Activated naive CD8-positive, alpha-beta T cell treated with anti-CD3 and anti-CD28 coated beads, Interleukin-2, amount 10 ng/mL, durations not matched to agents 7 days and 5 days (primary cell): ENCODE measurements around the gene KCNQ4. TPM values are rescaled to one million over a fixed set of nuclear protein-coding genes. Genes with fewer than 3 reads are reported as not detected.

Experiments
- ATAC-seq: fragments of 150-1000 bp; cut with Tn5 transposase; one replicate; pipeline ENCODE4 v1.10.0; 2021; ENCODE audit warnings: low read depth, moderate library complexity
- POLR2A ChIA-PET: fragments of 350-600 bp; sonication (Branson Sonifier 250); formaldehyde crosslinking; loops from one replicate; lab custom pipeline; 2021; ENCODE audit warnings: antibody characterized with exemption; lab: Charles Lee
- DNase-seq: peaks from one replicate; pipeline ENCODE4 v3.0.0; 2021
- H3K27ac Mint-ChIP-seq: one replicate; pipeline ENCODE4 v1.8.0; 2022; ENCODE audit warnings: mild to moderate bottlenecking, mixed read lengths
- H3K27me3 Mint-ChIP-seq: one replicate; pipeline ENCODE4 v1.8.0; 2022; ENCODE audit warnings: mild to moderate bottlenecking, moderate library complexity, mixed read lengths
- H3K36me3 Mint-ChIP-seq: one replicate; pipeline ENCODE4 v1.8.0; 2021; ENCODE audit warnings: mild to moderate bottlenecking, mixed read lengths
- H3K4me1 Mint-ChIP-seq: one replicate; pipeline ENCODE4 v1.8.0; 2021; ENCODE audit warnings: mixed read lengths
- H3K4me3 Mint-ChIP-seq: one replicate; pipeline ENCODE4 v1.8.0; 2022; ENCODE audit warnings: mild to moderate bottlenecking, moderate library complexity, mixed read lengths
- H3K9me3 Mint-ChIP-seq: one replicate; pipeline ENCODE4 v1.8.0; 2021; ENCODE audit warnings: mixed read lengths
- total RNA-seq, 2 experiments: library from RNA; stranded (reverse); gene quantifications; one replicate each; pipeline ENCODE4 v1.2.3, GENCODE V29; 2021

KCNQ4 gene
- total RNA-seq, 2 experiments from 2014 or later = 1.2 to 1.5 TPM

- DNase-seq (no peak), ATAC-seq (no peak)
- no peak overlapping the region for H3K4me3 Mint-ChIP-seq
- no peak overlapping the region for H3K27ac Mint-ChIP-seq
- H3K36me3 Mint-ChIP-seq = no peaks in the 10 kb centered on the region
- H3K27me3 Mint-ChIP-seq = peaks cover 1% of the 10 kb centered on the region
- POLR2A ChIA-PET = interaction anchor here (1.0 kb wide), 1 partner anchor 11 kb away, joined by 5 read pairs; no protein-coding TSS in a partner anchor
- no peaks in the 10 kb centered on the region for H3K9me3 Mint-ChIP-seq
- peaks cover 12% of the 10 kb centered on the region for H3K4me1 Mint-ChIP-seq
Measured at GRCh38 chr1:40808444-40808843, 24.9 kb downstream of the KCNQ4 start.

GRCh38 chr1:40808909-40809308 lies 25.3 kb downstream of the KCNQ4 start:
- DNase-seq (no peak), ATAC-seq (no peak)
- no peaks in the 10 kb centered on the region for H3K9me3 Mint-ChIP-seq
- peaks cover 1% of the 10 kb centered on the region for H3K27me3 Mint-ChIP-seq
- POLR2A ChIA-PET = interaction anchor here (0.7 to 1.0 kb wide), 4 partner anchors 12 to 140 kb away, joined by 3 to 5 read pairs (median 4); no protein-coding TSS in a partner anchor
- H3K4me1 Mint-ChIP-seq = peaks cover 12% of the 10 kb centered on the region
- peak overlapping the region; percentile 53 for H3K27ac Mint-ChIP-seq
- no peak overlapping the region for H3K4me3 Mint-ChIP-seq
- no peaks in the 10 kb centered on the region for H3K36me3 Mint-ChIP-seq

GRCh38 chr1:40810927-40811326 lies 27.3 kb downstream of the KCNQ4 start:
- Mint-ChIP-seq H3K9me3 (no peaks in the 10 kb centered on the region), H3K27me3 (no peaks in the 10 kb centered on the region), H3K4me1 (peaks cover 12% of the 10 kb centered on the region), H3K27ac (no peak overlapping the region), H3K4me3 (no peak overlapping the region), H3K36me3 (no peaks in the 10 kb centered on the region)
- ATAC-seq (no peak), DNase-seq (no peak)
- POLR2A ChIA-PET = interaction anchor here (0.8 kb wide), 1 partner anchor 15 kb away, joined by 3 read pairs; no protein-coding TSS in a partner anchor

- no peak overlapping the region for H3K4me3 Mint-ChIP-seq
- no peaks in the 10 kb centered on the region for H3K27me3 Mint-ChIP-seq
- H3K4me1 Mint-ChIP-seq = peaks cover 5% of the 10 kb centered on the region
- H3K9me3 Mint-ChIP-seq = no peaks in the 10 kb centered on the region
- no peak overlapping the region for H3K27ac Mint-ChIP-seq
- ATAC-seq = no peak
- no peaks in the 10 kb centered on the region for H3K36me3 Mint-ChIP-seq
- POLR2A ChIA-PET = interaction anchor here (1.3 kb wide), 1 partner anchor 20 kb away, joined by 4 read pairs; no protein-coding TSS in a partner anchor
- DNase-seq = no peak
Measured at GRCh38 chr1:40815420-40815819, 31.8 kb downstream of the KCNQ4 start.

- Mint-ChIP-seq H3K4me3 (peak overlapping the region; percentile 78), H3K27ac (peak overlapping the region; percentile 80), H3K27me3 (no peaks in the 10 kb centered on the region), H3K9me3 (no peaks in the 10 kb centered on the region), H3K4me1 (peaks cover 7% of the 10 kb centered on the region), H3K36me3 (no peaks in the 10 kb centered on the region)
- POLR2A ChIA-PET = interaction anchor here (0.5 to 2.0 kb wide), 3 partner anchors 13 to 423 kb away, joined by 3 to 8 read pairs (median 6); no protein-coding TSS in a partner anchor
- ATAC-seq = no peak
- no peak for DNase-seq
Measured at GRCh38 chr1:40817791-40818263, 34.2 kb downstream of the KCNQ4 start.

GRCh38 chr1:40818264-40818961 lies 34.8 kb downstream of the KCNQ4 start:
- Mint-ChIP-seq H3K27me3 (no peaks in the 10 kb centered on the region), H3K27ac (peak overlapping the region; percentile 80), H3K36me3 (no peaks in the 10 kb centered on the region), H3K9me3 (no peaks in the 10 kb centered on the region), H3K4me1 (peaks cover 9% of the 10 kb centered on the region), H3K4me3 (peak overlapping the region; percentile 78)
- DNase-seq (peak; percentile 92), ATAC-seq (peak; percentile 93)
- POLR2A ChIA-PET = interaction anchor here (0.5 to 2.0 kb wide), 4 partner anchors 21 to 424 kb away, joined by 3 to 6 read pairs (median 4); no protein-coding TSS in a partner anchor

- POLR2A ChIA-PET = interaction anchor here (0.6 to 2.0 kb wide), 3 partner anchors 22 to 24 kb away, joined by 3 to 6 read pairs (median 4); no protein-coding TSS in a partner anchor
- Mint-ChIP-seq H3K4me3 (peak overlapping the region; percentile 78), H3K36me3 (no peaks in the 10 kb centered on the region), H3K4me1 (peaks cover 9% of the 10 kb centered on the region), H3K27ac (peak overlapping the region; percentile 42), H3K27me3 (no peaks in the 10 kb centered on the region), H3K9me3 (no peaks in the 10 kb centered on the region)
- DNase-seq (no peak), ATAC-seq (no peak)
Measured at GRCh38 chr1:40819101-40819500, 35.5 kb downstream of the KCNQ4 start.

GRCh38 chr1:40820251-40820797 lies 36.7 kb downstream of the KCNQ4 start:
- H3K4me3 Mint-ChIP-seq = no peak overlapping the region
- no peak for DNase-seq
- ATAC-seq = no peak
- peak overlapping the region; percentile 5 for H3K27ac Mint-ChIP-seq
- H3K4me1 Mint-ChIP-seq = peaks cover 14% of the 10 kb centered on the region
- no peaks in the 10 kb centered on the region for H3K9me3 Mint-ChIP-seq
- H3K36me3 Mint-ChIP-seq = no peaks in the 10 kb centered on the region
- POLR2A ChIA-PET = no interaction called here
- no peaks in the 10 kb centered on the region for H3K27me3 Mint-ChIP-seq

- DNase-seq (no peak), ATAC-seq (no peak)
- Mint-ChIP-seq H3K4me3 (no peak overlapping the region), H3K27ac (no peak overlapping the region), H3K4me1 (peaks cover 18% of the 10 kb centered on the region), H3K27me3 (no peaks in the 10 kb centered on the region), H3K9me3 (no peaks in the 10 kb centered on the region), H3K36me3 (no peaks in the 10 kb centered on the region)
- POLR2A ChIA-PET = no interaction called here
Measured at GRCh38 chr1:40820911-40821693, 37.5 kb downstream of the KCNQ4 start.

- no peaks in the 10 kb centered on the region for H3K9me3 Mint-ChIP-seq
- H3K27ac Mint-ChIP-seq = no peak overlapping the region
- POLR2A ChIA-PET = no interaction called here
- peaks cover 2% of the 10 kb centered on the region for H3K27me3 Mint-ChIP-seq
- H3K36me3 Mint-ChIP-seq = no peaks in the 10 kb centered on the region
- H3K4me1 Mint-ChIP-seq = peaks cover 27% of the 10 kb centered on the region
- ATAC-seq (no peak), DNase-seq (no peak)
- H3K4me3 Mint-ChIP-seq = no peak overlapping the region
Measured at GRCh38 chr1:40822890-40823289, 39.3 kb downstream of the KCNQ4 start.

- DNase-seq (no peak), ATAC-seq (no peak)
- H3K27me3 Mint-ChIP-seq = peaks cover 2% of the 10 kb centered on the region
- H3K36me3 Mint-ChIP-seq = no peaks in the 10 kb centered on the region
- no peak overlapping the region for H3K4me3 Mint-ChIP-seq
- peaks cover 26% of the 10 kb centered on the region for H3K4me1 Mint-ChIP-seq
- H3K9me3 Mint-ChIP-seq = no peaks in the 10 kb centered on the region
- POLR2A ChIA-PET = no interaction called here
- H3K27ac Mint-ChIP-seq = peak overlapping the region; percentile 68
Measured at GRCh38 chr1:40823345-40823744, 39.8 kb downstream of the KCNQ4 start.

GRCh38 chr1:40823983-40824382 lies 40.4 kb downstream of the KCNQ4 start:
- Mint-ChIP-seq H3K4me1 (peaks cover 21% of the 10 kb centered on the region), H3K27ac (no peak overlapping the region), H3K4me3 (no peak overlapping the region), H3K27me3 (peaks cover 2% of the 10 kb centered on the region), H3K36me3 (no peaks in the 10 kb centered on the region), H3K9me3 (no peaks in the 10 kb centered on the region)
- POLR2A ChIA-PET = no interaction called here
- DNase-seq = no peak
- ATAC-seq = no peak
